MV-4-11 (cell line): Measurements from ENCODE around the gene JAGN1.
"Not testable (repeated sequence)": the region's sequence is repeated elsewhere in the genome, so short reads cannot be mapped to it uniquely, and the experiment has no call there.

Experiments
- DNase-seq: peaks from one replicate; lab custom pipeline; 2025; lab: John Stamatoyannopoulos, UW

Gene JAGN1

DNA sequence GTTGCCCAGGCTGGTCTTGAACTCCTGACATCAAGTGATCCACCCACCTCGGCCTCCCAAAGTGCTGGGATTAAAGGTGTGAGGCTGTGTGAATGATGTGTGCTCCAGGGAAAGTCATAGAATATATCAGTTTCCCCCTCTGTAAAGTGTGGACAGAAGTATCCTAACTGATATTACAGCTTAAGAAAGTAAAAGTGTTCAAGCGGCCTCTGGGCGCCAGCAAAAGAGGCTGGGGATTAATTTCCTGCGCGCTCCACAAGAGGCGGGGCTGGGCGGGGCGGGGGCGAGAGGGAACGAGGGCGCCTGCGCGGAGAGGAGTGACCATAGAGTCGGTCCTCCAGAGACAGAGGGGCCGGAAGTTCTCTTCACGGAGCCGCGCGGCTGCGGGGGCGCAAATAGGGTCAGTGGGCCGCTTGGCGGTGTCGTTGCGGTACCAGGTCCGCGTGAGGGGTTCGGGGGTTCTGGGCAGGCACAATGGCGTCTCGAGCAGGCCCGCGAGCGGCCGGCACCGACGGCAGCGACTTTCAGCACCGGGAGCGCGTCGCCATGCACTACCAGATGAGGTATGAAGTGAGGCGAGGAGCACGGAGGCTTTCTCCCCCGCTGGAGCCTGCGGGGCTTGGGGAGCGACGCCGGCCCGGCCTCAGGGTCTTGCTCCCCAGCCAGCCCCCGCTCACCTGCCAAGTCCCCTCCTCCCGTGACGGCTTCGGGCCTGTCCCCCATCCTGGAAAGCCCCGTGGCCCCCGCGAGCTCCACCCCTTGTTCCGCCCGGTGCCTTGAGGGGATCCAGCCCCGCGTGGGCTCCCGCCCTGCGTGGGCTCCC lies at the start of gene JAGN1:
JAGN1 (plus strand) TSS at position 362 of the 823 bp plus-strand sequence; CDS start at position 475, 113 bp downstream.
- DNase-seq, result peak; percentile 77

DNA sequence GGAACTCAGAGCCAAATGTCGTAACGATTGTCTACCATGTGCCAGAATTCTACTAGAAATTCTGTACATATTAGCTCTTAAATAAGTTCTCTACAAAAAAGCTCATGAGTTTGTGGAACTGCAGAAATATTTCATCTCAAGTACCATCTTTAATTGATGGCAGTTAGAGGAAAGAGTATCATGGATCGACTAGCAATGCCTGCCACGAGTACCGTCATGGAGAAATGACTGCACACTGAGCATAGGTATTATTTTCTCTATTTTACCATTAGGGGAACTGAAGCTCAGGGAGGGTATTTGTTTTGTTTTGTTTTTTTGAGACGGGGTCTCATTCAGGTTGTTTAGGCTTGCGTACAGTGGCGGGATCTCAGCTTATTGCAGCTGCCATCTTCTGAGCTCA lies 49.4 kb upstream of the JAGN1 start:
- DNase-seq, result no peak

DNA sequence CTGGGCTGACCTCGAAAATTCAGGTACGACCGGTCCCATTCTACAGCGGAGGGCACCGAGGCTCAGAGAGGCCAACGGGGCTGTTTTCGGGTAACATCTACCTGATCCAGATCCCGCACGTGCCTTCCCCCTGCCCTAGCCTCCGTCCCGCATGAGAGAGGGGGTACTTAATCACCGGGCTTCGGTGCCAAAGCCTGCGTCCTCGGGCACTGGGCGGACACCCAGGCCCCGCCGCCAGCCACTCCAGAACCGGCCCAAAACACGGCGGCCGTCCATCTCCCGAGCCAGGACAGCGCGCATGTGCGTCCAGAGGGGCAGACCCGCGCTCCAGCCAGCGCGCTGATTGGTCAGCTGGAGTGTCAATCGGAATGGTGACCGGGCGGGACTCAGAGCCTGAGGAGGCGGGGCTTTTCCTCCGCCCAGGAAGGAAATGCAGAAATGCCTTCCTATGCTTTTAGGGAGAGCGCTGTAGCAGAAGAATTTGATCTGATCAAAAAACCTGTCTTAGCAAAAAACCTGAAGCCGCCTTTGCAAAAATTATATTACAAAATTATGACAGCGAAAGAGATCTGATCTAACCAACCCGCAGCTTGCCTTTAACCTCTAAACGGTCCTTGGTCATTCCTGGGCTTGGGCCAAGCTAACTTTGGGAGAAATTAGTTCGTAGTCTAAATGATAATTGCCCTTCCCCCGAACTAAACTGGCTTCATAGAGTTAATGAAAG lies 46.5 kb upstream of the JAGN1 start, which contains the start of gene RPUSD3:
RPUSD3 (minus strand) TSS at position 294 of the 724 bp plus-strand sequence; CDS start at position 276, 18 bp downstream.
- peak; percentile 89 for DNase-seq

DNA sequence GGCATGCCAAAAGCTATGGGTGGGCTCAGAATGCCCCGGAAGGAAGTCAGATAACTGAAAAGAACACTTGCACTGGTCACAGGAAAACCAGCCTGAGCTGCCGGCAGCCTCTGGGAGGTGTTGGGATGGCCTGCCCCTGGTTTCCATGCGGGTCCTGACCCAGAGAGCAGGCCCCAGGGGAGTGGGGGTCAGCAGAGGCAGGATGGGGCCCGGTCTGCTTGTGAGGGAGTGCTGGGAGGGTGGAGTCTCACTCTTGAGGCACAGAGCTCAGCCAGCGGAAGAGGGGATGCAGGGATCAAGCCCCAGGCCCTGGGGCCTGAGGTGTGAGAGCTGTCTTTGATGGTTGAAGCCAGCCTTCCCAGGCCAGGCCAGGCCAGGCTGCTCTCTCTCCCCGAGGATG lies 44.2 kb upstream of the JAGN1 start:
- no peak for DNase-seq

DNA sequence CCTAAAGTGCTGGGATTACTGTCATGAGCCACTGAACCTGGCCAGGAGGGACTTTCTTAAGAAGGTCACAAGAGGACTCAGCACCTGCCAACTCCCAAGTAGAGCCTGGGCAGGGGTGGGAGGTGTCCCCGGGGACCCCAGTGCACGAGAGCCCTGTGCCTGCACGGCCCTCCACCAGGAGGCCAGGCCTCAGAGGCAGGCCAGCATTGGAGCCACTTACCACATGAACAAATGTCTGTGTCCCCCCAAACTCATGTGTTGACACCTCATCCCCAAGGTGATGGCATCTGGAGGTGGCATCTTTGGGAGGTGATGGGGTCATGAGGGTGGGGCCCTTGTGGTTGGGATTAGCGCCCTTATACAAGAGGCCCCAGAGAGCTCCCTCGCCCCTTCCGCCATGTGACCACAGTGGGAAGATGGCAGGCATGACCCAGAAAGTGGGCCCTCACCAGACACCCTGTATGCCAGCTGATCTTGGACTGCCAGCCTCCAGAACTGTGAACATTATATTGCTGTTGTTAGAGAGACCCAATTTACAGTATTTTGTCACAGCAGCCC lies 43.4 kb upstream of the JAGN1 start:
- no peak for DNase-seq

DNA sequence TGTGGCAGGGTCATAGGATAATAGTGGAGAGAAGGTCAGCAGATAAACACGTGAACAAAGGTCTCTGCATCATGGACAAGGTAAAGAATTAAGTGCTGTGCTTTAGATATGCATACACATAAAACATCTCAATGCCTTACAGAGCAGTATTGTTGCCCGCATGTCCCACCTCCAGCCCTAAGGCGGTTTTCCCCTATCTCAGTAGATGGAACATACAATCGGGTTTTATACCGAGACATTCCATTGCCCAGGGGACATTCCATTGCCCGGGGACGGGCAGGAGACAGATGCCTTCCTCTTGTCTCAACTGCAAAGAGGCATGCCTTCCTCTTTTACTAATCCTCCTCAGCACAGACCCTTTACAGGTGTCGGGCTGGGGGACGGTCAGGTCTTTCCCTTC lies 42.5 kb upstream of the JAGN1 start:
- not testable (repeated sequence) for DNase-seq

DNA sequence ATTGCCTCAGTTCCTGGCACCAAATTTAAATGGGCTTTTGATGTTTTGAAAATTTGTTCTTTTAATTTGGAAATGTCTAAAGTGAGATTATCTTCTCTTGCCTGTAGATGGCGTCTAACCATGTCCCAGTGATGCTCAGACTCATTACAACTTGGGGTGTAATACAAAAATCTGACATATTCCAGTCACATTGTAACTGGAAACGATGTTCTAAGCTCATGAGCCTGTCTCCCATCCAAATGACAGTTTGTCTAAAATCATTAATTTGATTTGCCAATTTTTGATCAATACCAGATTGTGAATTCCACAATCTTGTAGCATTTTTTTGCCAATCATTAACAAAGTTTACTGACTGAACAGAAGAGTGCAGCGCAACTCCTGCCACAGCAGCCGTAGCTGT lies 41.5 kb upstream of the JAGN1 start:
- peak; percentile 26 for DNase-seq

DNA sequence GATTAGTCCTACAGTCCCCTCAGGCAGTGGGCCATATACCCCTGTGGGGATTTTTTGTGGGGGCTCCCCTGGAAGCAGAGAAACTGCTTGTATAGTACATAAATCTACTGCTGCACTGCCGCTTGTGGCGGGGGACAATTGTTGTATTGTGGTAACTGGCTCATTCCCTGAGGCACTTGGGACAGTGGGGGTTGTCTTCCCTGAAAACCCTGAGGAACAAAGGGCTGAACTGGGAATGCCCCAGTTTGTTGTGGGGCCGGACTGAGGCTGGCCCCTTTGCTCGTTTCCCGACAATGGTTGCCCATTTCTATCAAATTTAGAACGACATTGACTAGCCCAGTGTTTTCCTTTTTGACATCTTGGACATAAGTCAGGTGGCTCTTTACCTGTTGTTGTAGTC lies 39.0 kb upstream of the JAGN1 start:
- not testable (repeated sequence) for DNase-seq

DNA sequence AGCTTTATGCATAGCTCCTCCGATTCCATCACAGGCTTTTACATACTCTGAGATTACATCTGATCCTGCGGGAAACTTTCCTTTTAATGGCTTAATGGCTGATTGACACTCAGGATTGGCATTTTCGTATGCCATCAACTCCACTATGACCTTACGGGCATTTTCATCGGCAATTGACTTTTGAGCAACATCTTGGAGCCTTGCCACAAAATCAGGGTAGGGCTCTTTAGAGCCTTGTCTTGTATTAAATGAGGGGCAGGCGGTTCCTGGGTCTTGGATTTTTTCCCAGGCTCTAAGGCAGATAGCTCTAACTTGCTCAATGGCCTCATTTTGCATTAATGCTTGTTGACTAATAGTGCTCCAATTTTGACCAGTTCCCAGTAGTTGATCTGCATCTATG lies 38.5 kb upstream of the JAGN1 start:
- DNase-seq, result not testable (repeated sequence)

DNA sequence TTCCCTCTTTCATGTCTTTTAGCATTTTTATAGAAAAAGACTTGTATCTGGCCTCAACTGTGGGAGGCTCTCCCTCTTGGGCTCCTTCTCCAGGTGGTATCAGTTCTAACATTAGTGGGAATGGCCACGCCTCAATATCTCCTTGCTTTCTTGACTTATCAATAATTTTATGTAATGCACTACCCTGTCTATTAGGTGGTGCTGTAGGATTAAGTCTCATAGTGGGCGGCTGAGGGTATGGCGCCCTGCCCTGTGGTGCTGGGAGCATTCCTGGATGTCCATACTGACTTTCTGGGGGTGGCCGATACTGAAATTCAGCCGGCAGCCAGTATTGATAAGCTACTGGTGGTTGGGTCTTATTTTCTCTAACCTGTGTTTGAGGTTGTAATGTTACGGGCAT lies 37.9 kb upstream of the JAGN1 start:
- no peak for DNase-seq

DNA sequence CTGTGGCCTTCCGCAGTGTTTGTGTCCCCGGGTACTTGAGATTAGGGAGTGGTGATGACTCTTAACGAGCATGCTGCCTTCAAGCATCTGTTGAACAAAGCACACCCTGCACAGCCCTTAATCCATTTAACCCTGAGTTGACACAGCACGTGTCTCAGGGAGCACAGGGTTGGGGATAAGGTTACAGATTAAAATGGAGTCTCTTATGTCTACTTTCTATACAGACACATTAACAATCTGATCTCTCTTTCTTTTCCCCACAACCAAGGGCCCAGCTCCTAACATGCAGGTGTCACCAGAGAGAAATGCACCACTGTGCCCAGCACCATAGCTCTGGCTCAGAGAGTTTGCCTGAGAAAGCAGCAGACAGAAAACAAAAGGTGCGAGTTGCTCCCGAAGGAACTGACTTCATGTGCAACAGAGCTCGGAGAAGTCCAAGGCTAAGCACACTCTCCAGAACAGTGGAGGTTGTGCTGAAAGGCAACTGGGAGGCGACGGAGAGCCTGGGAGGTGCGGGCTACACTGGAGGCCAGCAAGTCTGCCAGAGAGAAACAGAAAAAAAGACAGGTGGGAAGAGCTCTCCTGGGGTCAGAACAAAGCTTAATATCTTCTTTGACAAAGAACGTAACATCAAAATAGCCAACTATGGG lies 36.0 kb upstream of the JAGN1 start:
- DNase-seq, result not testable (repeated sequence)

DNA sequence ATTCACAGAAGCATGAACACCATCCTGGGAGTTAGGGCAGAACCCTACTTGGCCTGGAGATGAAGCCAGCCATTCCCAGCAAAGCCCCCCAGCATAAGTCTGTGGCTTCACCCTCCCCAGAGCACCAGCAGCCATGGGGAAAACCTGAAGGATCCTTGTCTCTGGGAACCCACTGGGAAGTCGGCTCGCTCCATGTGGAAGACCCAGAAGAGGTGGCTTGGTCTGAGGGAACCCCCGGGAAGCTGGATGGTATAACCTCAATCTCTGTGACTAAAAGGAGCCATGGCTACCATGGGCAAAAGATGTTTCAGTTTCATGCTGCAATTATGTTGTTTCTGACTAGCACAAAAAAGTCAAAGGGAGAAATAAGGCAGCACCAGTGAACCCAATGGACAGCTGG lies 34.8 kb upstream of the JAGN1 start:
- no peak for DNase-seq

DNA sequence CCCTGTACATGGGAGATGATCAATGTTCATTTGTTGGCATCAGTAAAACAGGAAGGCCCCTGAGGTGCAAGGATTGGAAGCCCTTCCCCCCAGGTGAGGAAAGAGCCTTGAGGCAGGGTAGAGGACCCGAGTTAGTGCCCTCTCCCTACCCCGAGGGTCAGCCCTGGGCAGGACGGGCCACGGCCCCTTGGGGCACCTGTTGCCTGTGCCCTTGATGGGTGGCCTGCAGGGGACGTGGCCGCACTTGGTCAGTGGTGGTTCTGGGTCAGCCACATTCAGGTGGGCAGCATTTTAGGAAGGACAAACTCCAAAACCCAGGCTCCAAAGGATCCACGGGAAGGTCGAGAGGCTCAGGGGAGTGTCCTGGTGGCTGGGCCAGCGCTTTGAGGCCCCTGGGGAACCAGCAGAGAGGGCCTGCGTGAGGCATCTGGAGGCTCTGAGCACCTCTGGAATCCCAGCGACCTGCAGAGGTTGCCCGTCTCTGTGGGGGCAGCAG lies 30.8 kb upstream of the JAGN1 start:
- no peak for DNase-seq

DNA sequence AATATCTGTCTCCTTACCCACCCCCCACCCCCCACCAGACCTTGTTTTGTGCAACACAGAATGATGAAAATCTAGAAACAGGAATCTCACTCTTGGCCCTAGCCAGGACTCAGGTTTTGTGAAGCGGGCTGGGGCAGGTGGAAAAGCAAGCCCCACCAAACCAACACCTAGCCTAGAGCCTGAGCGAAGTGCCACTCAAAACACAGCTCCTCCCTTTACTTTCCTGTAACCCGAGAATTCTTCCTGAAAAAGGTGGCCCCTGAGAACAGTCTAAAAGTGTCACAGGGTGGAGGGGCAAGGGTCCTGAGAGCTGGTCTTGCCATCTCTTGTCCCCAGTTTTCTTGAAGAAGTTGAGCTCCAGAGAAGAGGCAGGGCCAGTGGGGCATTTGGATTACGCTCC lies 29.2 kb upstream of the JAGN1 start:
- DNase-seq, result no peak

DNA sequence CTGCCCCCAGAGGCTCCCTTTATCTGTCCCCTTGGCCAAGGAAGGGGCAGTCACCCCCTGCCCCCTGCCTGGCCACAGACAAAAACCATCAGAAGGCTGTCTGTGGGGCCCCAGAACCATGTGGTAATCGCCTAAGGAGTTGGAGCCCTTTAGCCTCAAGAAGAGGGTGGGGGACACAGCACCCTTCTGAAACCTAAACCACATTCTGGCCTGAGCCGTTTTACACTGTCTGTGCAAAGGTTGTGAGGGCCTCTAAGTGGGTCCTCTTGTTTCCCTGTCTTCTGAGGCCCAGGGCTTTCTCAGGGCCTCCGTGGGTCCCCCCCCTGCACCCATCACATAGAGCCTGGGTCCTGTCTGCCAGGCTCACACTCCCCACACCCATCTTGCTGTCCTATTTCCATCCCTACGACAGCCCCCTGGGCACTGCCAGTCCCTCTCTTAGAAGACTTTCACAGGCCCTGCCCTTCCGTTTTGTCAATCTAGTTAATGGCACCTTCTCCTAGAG lies 28.7 kb upstream of the JAGN1 start:
- DNase-seq, result no peak

DNA sequence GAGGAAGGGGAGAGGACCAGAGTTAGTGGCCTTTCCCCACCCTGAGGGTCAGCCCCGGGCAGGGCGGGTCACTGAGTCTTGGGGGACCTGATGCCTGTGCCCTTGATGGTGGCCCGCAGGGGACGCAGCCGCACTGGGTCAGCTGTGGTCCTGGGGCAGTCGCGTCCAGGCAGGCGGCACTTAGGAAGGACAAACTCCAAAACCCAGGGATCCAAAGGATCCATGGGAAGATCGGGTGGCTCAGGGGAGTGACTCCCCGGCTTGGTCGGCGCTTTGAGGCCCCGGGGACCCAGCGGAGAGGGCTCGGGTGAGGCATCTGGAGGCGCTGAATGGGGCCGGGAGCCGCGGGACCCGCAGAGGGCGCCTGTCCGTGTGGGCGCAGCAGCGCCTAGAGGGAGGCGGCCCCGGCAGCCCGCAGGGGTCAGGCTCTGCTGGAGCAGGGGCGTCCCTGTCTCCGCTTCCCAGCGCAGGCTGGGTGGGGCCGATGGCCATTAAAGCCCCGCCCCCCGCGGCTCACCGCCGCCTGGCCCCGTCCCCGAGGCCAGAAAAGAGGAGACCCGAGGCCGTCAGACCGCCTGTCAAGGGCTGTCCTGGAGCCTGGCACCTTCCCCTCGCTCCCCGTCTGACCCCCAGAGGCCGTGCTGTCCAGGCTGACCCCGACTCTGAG lies 27.9 kb upstream of the JAGN1 start:
- no peak for DNase-seq

DNA sequence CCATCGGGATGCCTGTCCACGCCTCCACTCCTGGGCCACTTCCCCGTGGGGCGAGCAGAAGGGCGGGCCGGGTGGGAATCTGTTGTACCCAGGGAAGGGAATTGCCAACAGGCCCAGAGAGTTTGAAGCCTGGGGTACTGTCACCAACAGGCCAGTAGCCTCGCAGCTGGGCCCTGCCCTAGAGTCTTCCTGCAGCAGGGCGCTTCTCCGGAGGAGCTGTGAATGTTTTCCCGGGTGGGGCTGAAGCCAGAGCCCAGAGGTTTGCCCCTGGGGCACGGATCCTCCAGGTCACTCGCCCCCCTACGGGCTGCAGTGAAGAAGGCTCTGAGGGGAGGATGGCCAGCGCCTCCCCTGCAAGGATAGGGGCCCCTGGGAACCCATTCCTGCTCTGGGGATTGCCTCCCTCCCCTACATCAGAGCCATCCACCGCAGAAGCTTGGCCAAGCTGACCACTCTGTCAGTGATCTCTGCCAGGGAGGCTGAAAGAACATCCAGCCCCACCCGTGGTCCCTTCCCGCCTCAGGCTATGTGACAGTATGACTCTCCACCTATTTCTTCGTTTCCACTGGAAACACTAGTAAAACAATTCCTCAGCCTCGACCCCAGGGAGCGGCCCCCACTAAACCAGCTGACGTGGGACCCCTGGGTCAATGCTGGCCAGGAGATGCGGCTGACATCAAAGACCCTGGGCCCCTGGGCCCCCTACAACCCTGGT lies 27.2 kb upstream of the JAGN1 start:
- no peak for DNase-seq

DNA sequence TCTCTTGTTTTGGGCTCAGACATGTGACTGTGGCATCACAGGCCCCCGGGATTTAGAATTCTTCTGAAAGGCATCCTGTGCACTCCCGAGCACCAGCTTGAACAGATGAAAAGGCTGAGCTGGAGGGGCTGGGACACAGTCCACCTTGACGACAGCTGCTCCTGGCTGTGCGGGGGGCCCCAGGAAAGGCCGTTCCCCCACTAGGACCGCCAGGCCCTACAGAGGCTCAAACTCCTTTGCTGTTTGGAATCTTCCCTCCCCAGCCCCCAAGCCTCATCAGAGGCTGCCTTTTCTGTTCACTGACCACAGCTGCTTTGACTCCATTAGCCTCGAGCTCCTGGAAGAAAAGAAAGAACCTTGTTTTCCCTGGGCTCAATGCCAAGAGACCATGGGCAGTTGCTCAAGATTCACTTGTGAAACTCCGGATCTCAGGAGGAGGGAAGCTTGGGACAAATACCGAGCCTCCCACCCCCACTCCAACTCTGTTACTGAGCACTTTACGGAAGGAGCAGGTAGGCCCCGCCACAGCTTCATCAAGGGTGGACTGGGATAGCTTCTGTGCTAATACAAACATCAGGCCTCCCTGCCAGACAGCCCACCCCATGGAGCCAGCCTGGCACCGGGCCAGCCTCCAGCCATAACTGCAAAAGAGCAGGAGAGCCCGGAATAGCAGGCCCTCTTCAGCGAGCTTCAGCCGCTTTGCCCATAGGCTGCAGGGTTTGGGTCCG lies 26.0 kb upstream of the JAGN1 start:
- DNase-seq, result peak; percentile 63

DNA sequence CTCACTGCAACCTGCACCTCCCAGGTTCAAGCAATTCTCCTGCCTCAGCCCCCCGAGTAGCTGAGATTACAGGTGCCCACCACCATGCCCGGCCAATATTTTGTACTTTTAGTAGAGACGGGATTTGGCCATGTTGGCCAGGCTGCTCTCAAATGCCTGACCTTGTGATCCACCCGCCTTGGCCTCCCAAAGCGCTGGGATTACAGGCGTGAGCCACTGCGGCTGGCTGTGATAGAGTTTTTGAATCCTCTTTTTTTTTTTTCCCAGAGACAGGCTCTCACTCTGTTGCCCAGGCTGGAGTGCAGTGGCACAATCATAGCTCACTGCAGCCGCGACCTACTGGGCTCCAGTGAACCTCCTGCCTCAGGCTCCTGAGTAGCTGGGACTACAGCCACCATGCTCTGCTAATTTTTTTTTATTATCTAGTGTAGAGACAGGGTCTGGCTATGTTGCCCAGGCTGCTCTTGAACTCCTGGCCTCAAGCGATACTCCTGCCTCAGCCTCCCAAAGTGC lies 25.2 kb upstream of the JAGN1 start:
- DNase-seq, result not testable (repeated sequence)

DNA sequence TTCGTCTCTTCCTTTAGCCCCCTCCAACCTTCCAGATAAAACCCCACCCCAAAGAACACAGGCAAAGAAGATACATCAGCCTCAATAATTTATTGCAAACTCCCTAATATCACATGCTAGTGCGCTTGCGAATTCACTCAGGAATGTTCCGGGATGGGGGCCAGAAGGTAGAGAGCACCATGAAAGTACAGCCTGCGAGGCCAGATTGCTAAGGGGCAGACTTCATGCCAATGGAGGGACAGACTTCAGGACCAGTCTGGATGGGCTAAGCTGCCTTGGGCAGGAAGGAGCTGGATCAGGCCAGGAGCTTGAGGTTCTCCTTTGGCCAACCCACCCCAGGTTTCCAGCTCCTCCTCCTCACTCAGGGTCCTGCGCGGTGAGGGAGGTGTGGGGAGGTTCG lies 23.8 kb upstream of the JAGN1 start:
- DNase-seq, result no peak
